T-helper 22 cell (primary cell): Measurements from ENCODE around the gene EML2.

Experiments used
- DNase-seq: peaks from one replicate; pipeline ENCODE4 v3.0.0-alpha.2; 2020; ENCODE audit warnings: low read depth

The EML2 gene

GRCh38 chr19:45587873-45588272, 51.3 kb downstream of the EML2 start:
- DNase-seq: no peak

- DNase-seq: no peak
These were observed 54.0 kb downstream of the EML2 start for GRCh38 chr19:45585158-45585577.

GRCh38 chr19:45584332-45585157, 54.7 kb downstream of the EML2 start, which contains the start of gene OPA3:
TSS of gene OPA3 (minus strand) at chr19:45584802. CDS start at chr19:45584764, 38 bp downstream.
- peak; percentile 99 for DNase-seq

- DNase-seq: no peak
These were observed 57.6 kb downstream of the EML2 start for GRCh38 chr19:45581576-45581975.

GRCh38 chr19:45578861-45579260, 60.3 kb downstream of the EML2 start:
- no peak for DNase-seq

- DNase-seq: no peak
These were observed 61.9 kb downstream of the EML2 start for GRCh38 chr19:45577111-45577905.

GRCh38 chr19:45576682-45577081, 62.5 kb downstream of the EML2 start:
- DNase-seq: no peak

- DNase-seq: no peak
These were observed 64.0 kb downstream of the EML2 start for GRCh38 chr19:45575216-45575615.

GRCh38 chr19:45574526-45574925, 64.7 kb downstream of the EML2 start:
- no peak for DNase-seq

- no peak for DNase-seq
These were observed 67.6 kb downstream of the EML2 start for GRCh38 chr19:45571457-45572220.

GRCh38 chr19:45569619-45570421, 69.4 kb downstream of the EML2 start:
- no peak for DNase-seq

- DNase-seq: no peak
These were observed 70.5 kb downstream of the EML2 start for GRCh38 chr19:45568732-45569131.

- DNase-seq: no peak
These were observed 71.6 kb downstream of the EML2 start for GRCh38 chr19:45567609-45568008.

GRCh38 chr19:45564131-45564780, 74.9 kb downstream of the EML2 start:
- no peak for DNase-seq

GRCh38 chr19:45560686-45561085, 78.5 kb downstream of the EML2 start:
- DNase-seq: no peak

GRCh38 chr19:45560038-45560437, 79.2 kb downstream of the EML2 start:
- no peak for DNase-seq
